HG03354 (cell line): ENCODE measurements around the gene HRH2.

ENCODE experiments used
- ATAC-seq: cut with Tn5 transposase; IDR thresholded peaks from one replicate; pipeline ENCODE4 v1.9.1; 2021; ENCODE audit warnings: mild to moderate bottlenecking; ENCODE audit not compliant: unreplicated experiment, poor library complexity, severe bottlenecking

The HRH2 gene

GRCh38 chr5:175689147-175689991 lies 31.5 kb downstream of the HRH2 start:
- ATAC-seq: no peak

GRCh38 chr5:175690025-175690424 lies 32.2 kb downstream of the HRH2 start:
- ATAC-seq: no peak

- no peak for ATAC-seq
These were observed 32.7 kb downstream of the HRH2 start for GRCh38 chr5:175690586-175690985.

DNA sequence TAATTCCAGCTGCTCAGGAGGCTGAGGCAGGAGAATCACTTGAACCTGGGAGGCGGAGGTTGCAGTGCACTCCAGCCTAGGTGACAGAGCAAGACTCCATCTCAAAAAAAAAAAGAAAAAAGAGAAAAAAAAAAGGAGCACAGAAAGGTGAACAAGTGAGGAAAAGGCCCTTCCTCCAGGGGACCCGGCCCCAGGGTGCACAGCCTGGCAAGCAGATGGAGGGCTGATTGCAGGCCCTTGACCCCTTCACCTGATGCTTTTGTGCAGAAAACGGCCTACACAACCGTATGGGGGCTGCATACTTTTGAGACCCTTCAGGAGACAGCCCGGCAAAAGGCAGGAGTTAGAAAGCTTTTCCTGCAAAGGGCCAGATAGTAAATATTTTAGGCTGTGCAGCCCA lies 33.9 kb downstream of the HRH2 start:
- no peak for ATAC-seq

- ATAC-seq: no peak
These were observed 34.5 kb downstream of the HRH2 start for GRCh38 chr5:175692235-175692995.

GRCh38 chr5:175692996-175693710 lies 35.3 kb downstream of the HRH2 start:
- ATAC-seq: no peak

GRCh38 chr5:175693741-175694140 lies 35.9 kb downstream of the HRH2 start:
- ATAC-seq: no peak

DNA sequence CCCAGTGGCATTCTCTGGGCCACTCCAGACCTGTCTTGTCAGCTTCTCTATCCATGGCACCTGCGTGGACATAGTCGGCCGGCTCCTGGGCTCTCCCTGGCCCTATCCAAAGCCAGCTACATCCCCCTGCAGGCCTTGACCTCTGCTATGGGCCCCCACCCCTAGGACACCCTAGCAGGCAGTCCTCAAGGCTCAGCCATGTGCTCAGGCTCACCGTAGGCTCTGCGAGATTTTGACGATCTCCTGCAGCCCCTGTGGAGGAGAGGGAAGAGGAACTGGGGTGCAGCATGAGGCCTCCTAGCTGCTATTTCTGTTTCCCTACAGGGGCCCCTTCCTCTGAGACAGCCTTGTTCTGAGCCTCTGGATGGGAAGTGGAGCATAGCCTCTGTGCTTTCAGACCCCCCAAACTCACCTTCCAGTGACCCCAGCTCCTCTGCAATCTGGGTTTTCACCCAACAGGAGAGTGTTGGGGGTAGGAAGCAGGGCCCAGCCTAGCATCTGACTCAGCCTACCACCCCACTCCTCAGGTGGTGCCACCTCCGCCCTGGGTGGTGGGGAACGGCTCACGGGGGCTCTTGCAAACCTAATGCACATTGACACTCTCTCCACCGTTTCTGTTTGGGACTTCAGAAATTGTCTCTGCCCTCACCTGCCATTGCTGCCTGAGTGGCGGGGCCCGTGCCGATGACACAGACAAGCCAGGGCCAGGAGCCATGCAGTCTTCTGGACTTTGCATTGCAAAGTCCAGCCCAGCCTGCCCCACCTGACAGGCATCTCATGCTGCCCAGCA lies 36.7 kb downstream of the HRH2 start:
- ATAC-seq: no peak

DNA sequence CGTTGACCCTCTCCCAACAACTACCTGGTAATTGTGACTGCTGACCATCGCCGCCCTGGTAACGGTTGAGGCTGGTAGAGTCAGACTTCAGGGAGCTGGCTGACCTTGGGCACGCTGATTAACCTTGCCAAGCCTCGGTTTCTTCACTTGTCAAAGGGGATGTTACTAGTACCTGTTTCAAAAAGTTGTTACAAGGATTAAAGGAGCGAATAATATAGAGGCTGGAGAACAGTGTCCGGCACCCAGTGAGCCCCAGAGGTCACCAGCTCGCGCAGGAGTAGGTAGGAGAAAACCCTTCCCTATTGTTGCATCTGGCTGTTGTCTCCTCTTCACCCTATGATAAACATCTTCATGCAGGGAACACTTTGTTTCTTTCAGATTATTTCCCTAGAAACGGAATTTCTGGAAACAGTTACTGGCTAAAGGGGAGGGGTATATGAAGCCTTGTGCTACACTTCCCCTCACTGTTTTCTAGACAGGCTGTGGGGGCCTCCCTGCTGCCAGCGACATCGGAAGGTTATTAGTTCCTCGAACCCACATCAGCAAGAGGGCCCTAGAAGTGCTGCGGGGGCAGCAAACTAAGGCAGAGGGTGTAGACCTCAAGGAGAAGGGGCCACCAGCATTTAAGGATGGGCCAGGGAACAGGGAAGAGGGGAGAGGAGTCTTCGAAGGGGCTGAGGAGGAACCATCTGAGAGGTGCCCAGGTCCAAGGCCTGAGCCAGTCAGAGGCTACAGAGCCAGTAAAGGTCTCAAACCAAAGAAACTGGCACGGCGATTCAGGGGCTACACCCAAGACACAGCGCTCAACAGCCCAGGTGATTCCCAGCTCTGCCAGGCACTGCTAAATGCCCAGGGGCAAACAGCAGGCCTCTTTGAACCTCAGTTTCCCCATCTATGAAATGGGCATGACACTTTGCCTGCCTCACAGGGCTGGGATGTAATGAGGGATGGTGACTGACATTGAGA lies 37.6 kb downstream of the HRH2 start:
- ATAC-seq: no peak

DNA sequence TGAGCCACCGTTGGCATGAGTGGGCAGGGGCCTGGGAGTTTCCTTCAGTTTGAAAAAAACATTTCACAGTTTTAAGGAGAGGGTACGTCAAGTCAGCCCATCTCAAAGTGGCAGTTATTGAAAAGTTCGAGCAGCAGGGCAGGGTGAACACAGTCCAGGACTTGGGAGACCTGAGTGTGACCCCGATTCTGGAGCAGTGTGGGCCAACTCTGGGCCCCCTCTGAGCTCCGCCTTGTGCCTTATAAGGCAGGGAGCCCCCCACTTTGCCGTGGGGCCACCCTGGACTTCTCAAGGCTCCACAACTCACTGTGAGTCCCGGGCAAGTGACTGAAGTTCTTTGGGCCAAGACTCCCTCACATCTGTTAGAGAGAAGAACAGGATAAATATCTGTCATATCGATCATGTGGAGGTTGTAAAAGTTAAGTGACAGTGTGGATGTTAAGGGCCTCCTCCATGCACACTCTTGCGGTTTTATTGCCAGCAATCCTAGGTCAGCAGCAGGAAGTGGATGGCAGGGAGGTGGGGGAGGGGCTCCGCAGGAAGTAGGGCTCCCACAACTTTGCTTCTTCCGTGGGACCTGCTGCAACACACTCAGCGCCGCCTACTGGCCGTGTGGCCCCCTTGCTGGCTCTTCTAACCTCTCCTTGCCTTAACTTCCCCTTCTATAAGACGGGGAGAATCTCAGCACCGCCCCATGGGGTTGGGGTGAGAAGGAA lies 38.4 kb downstream of the HRH2 start:
- no peak for ATAC-seq

GRCh38 chr5:175696855-175697198 lies 39.0 kb downstream of the HRH2 start:
- ATAC-seq: no peak

- ATAC-seq: no peak
These were observed 40.0 kb downstream of the HRH2 start for GRCh38 chr5:175697846-175698245.

DNA sequence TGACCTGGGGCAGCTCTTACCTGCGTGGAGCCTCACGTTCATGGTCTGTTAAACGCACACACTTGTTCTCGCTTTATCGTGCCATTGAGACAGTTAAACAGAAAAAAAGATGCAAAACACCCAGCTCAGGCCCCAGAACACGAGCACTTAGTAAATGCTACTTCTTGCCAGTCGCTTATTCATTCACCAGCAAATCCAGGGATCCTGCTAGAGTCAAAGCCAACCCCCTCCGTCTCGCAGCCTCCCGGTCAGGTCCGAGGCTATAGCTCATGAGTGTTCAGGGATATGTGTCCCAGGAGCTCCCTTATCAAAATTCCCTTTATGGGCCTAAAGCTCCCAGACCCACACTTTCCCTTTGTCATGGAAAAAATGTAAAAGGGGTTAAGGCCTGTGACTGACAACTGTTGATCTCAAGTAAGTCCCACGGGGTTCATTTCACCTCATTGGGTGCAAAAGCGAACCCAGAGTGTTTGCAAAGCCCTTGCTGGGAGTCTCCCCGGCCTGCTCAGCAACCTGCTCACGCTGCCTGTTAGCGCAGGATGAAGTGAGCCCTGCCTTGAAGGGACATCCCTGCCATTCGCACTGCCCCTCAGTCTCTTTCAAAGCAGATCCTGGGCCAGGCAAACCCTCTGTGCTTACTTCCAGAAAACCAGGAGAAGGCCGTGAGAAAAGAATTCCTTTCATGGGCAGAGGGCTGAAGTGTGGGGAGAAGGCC lies 40.7 kb downstream of the HRH2 start:
- no peak for ATAC-seq

GRCh38 chr5:175700991-175701390 lies 43.1 kb downstream of the HRH2 start:
- no peak for ATAC-seq

- ATAC-seq: no peak
These were observed 43.9 kb downstream of the HRH2 start for GRCh38 chr5:175701797-175702196.

GRCh38 chr5:175706499-175706898 lies 48.6 kb downstream of the HRH2 start:
- ATAC-seq: no peak

DNA sequence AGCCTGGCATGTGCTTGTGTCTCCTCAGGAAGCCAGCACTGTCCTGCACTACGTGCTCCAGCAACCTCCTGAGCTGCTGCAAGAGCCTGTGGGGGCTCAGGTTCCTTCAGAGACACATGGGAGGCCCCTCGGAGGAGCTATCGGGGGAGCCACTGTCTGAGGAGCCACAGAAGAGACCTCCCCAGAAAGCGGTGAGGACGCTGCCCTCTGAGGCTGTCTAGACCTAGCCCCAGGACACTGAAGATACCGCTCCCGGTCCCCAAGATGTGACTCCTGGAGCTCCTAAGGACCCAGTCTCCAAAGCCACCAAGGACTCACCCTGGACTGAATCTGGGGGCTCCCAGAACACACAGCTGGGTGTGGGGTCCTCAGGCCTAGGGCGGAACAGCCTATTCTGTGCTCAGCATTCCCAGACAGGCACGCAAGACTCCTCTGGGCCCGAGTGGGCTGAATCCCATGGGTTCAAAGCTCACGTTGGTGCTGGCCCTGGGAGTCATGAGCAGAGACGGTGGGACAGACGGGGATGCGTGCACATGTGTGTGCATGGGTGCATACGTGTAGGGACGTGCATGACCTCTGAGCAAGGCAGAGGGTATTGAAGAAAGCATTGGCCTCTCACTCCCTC lies 50.0 kb downstream of the HRH2 start:
- ATAC-seq: no peak
